Hematopoietic multipotent progenitor cell treated with erythropoietin and hydrocortisone succinate and interleukin-3 and kit ligand, for 17 days (in vitro differentiated cells): ENCODE measurements around the gene BAG2.

Experiments
- DNase-seq: peaks from one replicate; pipeline ENCODE4 v3.0.0-alpha.2; 2015; ENCODE audit warnings: low spot score

Gene BAG2

GRCh38 chr6:57221936-57222742 lies 50.0 kb downstream of the BAG2 start, which contains the start of gene RAB23:
Gene RAB23 (minus strand): TSS chr6:57222307. CDS start chr6:57210380, 11,927 bp downstream.
- peak; percentile 83 for DNase-seq

- no peak for DNase-seq
These were observed 50.6 kb downstream of the BAG2 start for GRCh38 chr6:57222743-57223077.

- DNase-seq = no peak
These were observed 52.8 kb downstream of the BAG2 start for GRCh38 chr6:57224769-57225515.

- no peak for DNase-seq
These were observed 54.1 kb downstream of the BAG2 start for GRCh38 chr6:57226221-57226620.
